PC-9 (cell line): ENCODE data around the gene ZMYND19.

Experiments
- EZH2 ChIP-seq: fragments of 200-600 bp; sonication (generic); IDR thresholded peaks from 2 replicates; pipeline ENCODE4 v1.8.0; 2017; ENCODE audit warnings: antibody characterized with exemption, low read depth
- TF ChIP-seq, protein P1 (sequence below): fragments of 200-600 bp; sonication (generic); conservative IDR thresholded peaks from 2 replicates; pipeline ENCODE4 v1.6.1; 2017; ENCODE audit warnings: mixed run types, antibody characterized with exemption, mild to moderate bottlenecking, moderate library complexity

DNA sequence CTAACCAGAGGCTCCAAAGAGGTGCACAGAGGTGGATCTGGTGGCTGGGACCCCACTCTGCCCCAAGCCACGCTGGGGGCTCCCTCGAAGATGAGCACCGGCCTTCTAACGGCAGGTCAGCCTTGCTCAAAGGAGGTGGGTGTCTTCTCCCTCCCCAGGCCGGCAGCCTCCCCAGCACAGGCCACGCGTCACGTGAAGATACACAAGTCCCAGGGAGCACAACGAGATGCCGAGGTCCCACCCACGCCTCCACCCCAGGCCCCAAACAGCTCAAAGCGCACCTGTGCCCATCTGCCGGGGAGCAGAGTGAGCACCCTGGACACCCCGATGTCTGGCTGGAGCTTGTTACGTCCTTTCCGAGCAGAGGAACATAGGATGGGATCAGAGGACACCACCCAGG is 52.3 kb downstream of the ZMYND19 start:
- TF ChIP-seq, protein P1, sequence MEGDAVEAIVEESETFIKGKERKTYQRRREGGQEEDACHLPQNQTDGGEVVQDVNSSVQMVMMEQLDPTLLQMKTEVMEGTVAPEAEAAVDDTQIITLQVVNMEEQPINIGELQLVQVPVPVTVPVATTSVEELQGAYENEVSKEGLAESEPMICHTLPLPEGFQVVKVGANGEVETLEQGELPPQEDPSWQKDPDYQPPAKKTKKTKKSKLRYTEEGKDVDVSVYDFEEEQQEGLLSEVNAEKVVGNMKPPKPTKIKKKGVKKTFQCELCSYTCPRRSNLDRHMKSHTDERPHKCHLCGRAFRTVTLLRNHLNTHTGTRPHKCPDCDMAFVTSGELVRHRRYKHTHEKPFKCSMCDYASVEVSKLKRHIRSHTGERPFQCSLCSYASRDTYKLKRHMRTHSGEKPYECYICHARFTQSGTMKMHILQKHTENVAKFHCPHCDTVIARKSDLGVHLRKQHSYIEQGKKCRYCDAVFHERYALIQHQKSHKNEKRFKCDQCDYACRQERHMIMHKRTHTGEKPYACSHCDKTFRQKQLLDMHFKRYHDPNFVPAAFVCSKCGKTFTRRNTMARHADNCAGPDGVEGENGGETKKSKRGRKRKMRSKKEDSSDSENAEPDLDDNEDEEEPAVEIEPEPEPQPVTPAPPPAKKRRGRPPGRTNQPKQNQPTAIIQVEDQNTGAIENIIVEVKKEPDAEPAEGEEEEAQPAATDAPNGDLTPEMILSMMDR = no peak
- TF ChIP-seq EZH2 = no peak
